GM13976 (cell line): Measurements from ENCODE around the gene TBC1D22A.

Experiments
- DNase-seq: peaks from one replicate; pipeline ENCODE4 v3.0.0; 2012; ENCODE audit warnings: low spot score
- CTCF ChIP-seq: IDR thresholded peaks from 2 replicates; pipeline ENCODE4 v1.5.1; 2012; ENCODE audit warnings: borderline replicate concordance, mild to moderate bottlenecking; ENCODE audit not compliant: insufficient read depth; ENCODE audit errors: extremely low read depth, missing control alignments, control extremely low read depth
- in situ Hi-C: fragments of 300-500 bp; cut with MboI; formaldehyde crosslinking; loops from one replicate; pipeline ENCODE4 v1.12.0; 2022; ENCODE audit warnings: low sequenced_read_pairs, mixed read lengths, inconsistent platforms; ENCODE audit not compliant: unreplicated experiment

The TBC1D22A gene

GRCh38 chr22:47010211-47010610 lies 247.8 kb downstream of the TBC1D22A start:
- no peak for DNase-seq
- in situ Hi-C loops, result no loop called here
- no peak for TF ChIP-seq CTCF

GRCh38 chr22:47011131-47011858 lies 248.8 kb downstream of the TBC1D22A start:
- in situ Hi-C loops, result no loop called here
- DNase-seq, result no peak
- TF ChIP-seq CTCF, result no peak

- in situ Hi-C loops, result no loop called here
- TF ChIP-seq CTCF, result no peak
- DNase-seq, result no peak
Measured at GRCh38 chr22:47011859-47012258, 249.4 kb downstream of the TBC1D22A start.

GRCh38 chr22:47012589-47013370 lies 250.3 kb downstream of the TBC1D22A start:
- in situ Hi-C loops, result no loop called here
- TF ChIP-seq CTCF, result no peak
- DNase-seq, result no peak

- in situ Hi-C loops, result no loop called here
- no peak for DNase-seq
- TF ChIP-seq CTCF, result no peak
Measured at GRCh38 chr22:47013861-47014635, 251.6 kb downstream of the TBC1D22A start.

- no peak for TF ChIP-seq CTCF
- DNase-seq, result no peak
- in situ Hi-C loops, result no loop called here
Measured at GRCh38 chr22:47014636-47015345, 252.3 kb downstream of the TBC1D22A start.
